HG03196 (cell line): ENCODE results near the gene CMIP.

Experiments used
- ATAC-seq: cut with Tn5 transposase; IDR thresholded peaks from one replicate; pipeline ENCODE4 v1.9.1; 2021; ENCODE audit not compliant: unreplicated experiment

The CMIP gene

DNA sequence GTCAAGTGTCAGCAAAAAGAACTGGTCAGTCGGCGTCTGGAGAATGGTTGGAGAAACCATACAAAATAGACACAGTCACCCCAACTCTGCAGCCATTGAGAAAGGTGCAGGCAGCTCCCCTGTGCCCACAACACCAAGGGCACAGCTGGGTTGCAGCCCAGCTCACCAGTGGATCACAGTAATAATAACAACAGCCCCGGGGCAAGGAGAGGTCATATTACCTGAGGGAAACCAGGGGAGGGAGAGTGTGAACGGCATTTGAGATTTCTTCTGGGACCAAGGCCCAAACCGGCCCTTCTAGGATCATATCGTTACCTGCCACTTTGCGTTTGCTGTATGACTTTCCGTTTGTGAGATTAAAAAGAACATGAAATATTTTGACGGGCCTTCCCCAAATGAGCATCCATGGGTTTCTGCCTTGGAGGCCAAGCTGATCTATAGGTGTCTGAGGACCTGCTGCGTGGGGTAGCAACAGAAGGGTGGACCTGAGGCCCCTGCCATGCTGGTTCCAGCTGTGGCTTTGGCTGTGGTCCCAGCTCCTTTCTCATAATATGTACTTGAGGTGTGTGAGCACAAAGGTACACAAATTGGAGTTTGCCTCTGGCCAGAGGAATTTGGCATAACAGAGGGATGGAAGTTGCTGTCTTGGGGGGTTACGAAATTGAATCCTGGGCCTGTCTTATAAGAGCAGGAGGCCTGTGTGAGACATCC, 154.6 kb downstream of the CMIP start:
- no peak for ATAC-seq

DNA sequence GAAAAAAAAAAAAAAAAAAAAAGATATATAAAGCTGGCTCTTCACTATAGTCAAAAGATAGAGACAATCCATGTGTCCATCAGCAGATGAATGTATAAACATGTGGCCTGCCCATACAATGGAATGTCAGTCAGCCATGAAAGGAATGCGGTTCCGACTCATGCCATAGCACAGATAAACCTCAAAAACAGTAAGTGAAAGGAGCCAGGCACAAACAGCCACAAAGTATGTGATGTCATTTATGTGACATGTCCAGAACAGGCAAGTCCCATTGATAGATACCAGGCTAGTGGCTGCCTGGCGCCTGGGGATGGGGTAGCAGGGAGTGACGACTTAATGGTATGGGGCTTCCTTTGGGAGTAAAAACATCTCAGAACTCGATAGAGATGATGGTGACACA, 155.7 kb downstream of the CMIP start:
- ATAC-seq: no peak

DNA sequence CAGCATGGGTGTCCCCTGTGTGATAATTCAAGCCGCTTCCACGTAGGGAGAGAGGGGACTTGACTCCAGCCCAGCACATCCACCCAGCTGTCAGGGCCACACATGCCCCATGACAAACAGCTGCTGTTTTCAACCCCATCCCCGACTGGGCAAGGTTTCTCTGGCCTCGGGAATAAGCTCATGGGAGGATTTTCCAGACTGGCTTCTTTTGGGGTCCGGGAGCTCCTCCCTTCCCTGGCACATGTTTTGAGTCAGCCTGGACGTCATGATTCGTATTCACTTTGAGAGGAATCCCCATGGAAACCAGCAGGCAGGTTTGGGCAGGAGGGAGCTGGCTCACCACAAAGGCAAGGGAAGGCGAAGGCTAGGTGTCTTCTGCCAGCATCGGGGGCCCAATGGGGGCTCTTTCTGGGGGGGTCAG, 156.4 kb downstream of the CMIP start:
- no peak for ATAC-seq

DNA sequence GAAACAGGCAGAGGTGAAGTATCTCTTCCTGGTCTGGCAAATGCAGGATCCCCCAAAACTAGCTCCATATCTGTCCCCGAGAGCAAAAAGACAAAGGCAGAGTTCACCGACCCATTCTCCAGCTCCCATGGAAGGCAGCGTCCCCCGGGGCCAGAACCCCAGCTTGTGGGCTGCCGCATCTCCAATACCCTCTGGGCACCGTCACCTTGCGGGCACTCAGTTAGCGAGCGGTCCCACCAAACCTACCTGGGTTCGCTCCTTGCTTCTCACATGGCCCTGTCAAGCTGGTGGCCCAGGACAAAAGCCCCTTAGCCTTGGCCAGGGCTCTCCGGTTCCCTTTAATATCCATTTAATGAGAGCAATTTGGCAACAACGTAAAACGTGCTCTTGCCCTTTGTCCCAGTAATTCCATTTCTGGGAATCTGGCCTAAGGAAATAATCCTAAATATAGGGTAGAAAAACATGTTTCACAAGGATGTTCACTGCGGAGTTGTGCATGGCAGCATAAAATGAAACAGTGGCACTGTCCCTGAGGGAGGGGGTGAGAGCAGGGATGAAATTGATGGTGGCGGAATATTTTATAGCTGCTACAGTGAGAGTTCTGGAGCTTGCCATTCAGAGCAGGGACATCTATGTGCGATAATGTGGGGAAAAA, 157.1 kb downstream of the CMIP start:
- no peak for ATAC-seq

DNA sequence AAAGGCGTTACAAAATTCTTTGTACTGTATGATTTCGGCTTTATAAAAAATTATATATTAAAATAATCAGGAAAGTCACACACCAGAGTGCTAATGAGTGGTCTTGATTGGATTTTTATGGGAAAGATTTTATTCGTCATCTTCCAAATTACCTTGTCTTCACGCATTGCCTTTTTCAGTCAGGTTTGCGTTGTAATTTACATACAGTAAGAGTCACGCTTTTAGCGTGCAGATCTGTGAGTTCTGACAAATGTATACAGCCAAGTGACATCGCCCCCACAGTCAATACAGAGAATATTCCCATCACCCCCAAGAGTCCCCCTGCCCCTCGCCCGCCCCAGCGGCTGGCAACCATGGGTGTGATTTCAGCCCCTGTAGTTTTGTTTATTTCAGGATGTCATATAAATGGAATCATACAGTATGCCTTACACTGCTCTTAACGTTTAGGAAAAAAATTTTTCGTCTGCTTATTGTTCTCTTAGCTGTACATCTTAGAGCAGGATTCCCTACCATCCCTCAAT, 157.7 kb downstream of the CMIP start:
- ATAC-seq: no peak

DNA sequence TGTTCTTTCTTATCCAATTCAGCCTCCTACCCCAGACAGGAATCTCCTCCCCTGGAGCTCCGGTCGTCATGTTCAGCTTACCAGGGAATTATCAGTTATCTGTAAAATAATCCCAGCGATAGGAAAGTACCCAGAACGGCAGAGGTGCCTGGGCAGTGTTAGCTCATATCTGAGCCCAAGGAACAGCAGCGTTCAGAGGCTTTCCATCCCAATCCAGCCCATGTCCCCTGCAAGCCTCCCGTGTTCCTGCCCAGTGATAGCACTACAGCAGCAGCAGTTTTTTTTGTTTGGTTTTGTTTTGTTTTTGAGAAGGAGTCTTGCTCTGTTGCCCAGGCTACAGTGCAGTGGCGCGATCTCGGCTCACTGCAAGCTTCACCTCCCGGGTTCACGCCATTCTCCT, 158.2 kb downstream of the CMIP start:
- ATAC-seq: no peak

DNA sequence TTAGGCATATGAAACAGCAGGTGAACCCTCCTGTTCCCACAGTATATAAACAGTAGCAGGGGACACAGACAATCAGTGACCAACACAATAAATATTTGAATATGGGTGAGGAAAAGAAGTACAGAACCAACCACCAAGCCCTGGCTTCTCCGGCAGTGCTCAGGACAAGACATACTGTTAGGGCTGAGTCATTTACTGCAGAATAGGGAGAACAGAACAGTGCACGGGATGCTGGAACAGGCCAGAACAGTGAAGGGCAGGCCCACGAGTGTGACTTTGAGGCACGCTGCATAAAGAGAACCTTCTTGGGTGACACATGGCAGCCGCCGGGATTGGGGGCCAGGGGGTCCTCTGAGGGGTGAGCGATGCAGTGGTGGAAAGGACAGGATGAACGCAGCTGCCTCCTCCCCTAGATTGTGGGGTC, 160.4 kb downstream of the CMIP start:
- no peak for ATAC-seq

DNA sequence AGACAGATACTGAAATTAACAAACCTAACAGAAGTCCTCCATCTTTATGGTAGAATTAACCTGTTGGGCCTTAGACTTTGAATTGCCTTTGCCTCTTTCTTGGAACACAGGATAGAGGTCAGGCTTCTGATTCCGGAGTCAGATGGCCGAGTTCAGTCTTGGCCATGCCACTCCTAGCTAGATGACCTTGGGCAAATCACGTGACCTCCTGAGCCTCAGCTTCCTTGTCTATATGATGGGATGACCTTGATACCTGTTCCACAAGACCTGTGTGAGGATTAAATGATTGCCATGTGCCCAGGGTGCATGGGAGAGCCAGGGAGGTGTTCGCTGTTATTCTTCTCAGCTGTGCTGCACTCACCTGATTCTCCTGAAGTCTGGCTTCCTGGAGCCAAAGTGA, 161.4 kb downstream of the CMIP start:
- ATAC-seq: no peak

DNA sequence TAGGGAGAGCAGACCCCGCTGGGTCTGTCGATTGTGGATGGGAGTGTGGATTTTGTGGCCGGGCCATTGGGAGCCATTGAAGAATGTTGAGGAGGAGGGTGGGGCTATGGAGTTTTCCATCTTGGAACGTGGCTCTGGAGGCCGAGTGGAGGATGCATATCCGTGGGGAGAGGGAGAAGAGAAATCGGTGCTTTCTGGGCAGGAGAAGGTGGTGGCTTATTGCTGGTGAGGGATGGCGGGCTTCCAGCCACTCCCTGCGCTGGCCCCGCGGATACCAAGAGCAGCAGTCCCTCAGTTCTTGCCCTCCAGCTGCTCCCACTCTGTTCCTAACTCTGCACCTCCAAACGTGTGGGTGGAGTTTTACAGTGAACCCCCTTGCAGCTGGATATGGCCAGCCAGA, 162.4 kb downstream of the CMIP start:
- ATAC-seq: no peak

DNA sequence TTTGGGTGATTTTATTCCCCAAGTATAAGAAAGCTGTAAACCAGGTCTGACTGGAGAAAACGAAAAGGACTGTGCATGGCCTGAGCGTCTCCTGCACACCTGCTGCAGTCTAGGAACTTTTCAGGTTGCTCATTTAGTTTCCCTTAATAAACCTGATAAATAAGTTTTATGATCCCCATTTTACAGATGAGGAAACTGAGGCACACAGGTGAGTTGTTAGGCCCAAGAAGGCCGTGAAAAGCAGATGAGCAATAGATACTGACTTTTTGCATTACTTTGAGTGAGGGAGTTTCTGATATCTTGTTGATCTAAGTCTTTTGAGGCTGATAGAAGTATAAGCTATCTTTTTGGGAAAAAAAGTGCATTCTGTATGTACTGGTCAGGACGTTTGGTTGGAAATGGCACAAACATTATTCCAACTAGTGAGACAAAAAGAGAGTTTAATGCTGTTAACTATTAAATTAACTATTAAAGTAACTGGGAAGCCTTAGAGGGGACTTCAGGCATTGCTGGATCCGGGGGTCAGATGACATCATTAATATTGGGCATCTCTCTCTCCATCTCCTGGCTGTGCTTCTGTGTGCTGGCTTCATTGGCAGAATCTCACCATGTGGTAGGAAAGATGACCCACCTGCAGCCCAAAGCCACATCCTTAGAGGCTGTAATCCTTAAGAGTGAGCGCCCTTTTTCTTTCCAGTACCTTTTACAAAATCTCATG, 163.4 kb downstream of the CMIP start:
- no peak for ATAC-seq

DNA sequence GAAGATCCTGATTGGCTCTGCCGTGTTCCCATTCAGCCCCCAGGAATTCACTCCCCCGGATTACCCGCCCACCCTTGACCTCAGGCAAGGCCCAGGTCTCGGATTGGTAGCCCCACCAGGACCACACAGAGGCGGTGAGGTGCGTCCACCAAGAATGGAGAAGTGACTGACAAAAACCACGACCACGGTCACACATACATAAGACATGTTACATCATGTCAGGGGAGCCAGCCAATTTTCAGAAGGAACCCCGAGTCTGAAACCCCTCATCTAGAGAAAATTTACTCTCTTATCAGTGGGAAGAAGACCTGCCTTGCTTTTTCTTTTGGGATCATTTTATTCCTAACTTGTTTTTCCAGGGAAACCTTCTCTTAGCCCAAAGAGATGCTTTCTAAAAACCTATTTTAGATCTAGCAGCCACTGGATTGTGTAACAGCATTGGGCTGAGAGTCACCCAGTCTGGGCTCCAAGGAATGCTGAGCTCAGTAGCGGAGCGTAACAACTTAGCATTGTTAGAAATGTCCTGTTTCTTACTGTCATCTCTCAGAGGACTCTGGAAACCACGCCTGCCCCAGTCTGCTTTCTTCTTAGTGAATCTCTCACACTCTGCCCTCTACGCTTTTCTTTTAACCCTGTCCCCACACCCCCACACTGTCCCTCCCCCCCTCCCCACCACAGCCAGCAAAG, 164.1 kb downstream of the CMIP start:
- no peak for ATAC-seq

DNA sequence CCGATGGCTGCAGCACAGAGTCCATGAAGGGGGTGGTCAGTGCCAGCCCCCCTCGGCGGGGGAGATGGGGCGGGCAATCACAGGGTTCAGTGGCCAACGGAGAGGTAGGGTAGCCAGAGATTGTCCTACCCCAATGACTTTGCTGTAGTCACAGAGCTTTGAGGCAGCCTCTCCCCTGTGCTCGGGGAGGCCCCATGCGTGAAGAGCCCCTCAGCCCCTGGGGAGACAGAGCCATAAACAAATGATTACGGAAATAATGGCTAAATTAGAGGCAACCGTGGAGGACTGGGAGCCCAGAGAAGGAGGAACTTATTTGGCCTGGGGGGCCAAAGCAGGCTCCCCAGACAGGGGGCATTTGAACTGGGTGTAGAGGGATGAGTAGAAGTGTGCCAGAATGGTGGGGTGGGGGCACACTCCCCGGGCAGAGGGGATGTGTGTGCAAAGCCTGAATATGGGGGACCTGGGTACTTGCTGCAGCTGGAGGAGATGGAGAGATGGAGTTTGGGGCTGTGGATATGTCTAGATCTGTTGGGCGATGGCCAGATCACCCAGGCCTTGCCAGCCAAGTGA, 164.8 kb downstream of the CMIP start:
- ATAC-seq: no peak

DNA sequence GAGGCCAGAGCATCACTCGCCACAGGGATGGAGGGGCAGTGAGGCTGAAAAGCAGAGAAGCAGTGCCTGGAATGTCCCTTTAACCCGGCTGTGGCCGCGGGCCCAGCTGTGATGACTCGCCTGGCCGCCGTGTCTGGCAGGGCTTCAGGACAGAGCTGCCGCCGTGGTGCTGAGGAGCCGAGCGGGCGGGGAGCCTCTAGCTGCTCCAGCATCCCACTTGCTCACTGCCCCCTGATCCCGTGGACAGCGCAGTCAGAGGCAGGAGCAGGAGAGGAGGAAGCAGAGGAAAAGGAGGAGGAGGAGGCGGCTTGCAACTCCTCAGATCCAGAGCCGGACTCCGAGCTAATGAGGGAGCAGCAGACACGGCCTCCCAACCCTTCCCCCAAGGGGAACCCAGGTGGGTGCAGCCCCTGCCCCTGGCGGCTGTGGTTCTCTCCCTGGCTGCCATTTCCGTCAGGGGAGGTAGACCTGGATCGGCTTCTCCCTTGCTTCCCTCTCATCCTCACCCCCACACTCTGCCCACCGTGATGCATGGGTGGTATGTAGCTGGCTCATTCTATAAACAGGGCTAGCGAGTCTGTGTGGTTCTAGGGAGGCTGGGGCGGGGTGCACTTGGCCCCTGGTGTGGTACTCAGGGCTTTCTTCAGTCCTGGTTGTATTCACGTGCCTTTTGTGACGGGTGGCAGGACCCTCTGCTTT, 165.7 kb downstream of the CMIP start:
- no peak for ATAC-seq

DNA sequence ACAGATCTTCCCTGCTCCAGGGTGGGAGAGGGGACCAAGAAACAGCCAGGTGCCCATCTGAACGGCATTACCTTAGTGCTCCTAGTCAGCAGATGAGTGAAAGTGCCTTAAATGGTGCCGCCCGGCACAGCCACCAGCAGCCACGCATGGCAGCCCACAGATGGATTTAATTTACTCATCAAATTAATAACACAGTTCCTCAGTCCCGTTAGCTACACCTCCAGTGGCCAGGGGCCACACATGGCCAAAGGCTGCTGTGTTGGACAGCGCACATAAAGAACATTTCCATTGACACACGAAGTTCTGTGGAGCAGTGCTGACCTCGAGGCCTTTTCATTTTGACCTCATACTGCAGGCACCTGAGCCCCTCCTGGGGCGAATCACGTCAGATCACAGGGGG, 166.3 kb downstream of the CMIP start:
- ATAC-seq: no peak

DNA sequence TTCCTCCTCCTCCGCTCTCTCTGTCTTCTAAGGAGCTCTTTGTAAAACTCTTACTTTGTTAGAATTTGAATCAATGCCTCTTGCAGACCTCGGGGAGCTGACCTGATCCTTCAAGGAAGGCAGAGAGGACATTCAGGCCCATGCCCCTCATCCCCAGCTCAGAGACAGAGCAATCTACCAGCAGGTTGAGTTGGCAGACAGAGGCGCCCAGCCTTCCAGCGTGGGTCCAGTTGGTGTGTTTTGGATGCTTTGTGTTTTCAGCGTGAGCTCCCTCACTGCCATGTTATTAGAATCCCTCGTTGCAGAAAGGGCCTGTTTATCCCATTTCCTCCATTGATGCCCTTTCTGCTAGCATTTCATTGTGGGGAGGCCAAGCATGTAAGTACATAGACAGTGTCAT, 167.1 kb downstream of the CMIP start:
- ATAC-seq: no peak

DNA sequence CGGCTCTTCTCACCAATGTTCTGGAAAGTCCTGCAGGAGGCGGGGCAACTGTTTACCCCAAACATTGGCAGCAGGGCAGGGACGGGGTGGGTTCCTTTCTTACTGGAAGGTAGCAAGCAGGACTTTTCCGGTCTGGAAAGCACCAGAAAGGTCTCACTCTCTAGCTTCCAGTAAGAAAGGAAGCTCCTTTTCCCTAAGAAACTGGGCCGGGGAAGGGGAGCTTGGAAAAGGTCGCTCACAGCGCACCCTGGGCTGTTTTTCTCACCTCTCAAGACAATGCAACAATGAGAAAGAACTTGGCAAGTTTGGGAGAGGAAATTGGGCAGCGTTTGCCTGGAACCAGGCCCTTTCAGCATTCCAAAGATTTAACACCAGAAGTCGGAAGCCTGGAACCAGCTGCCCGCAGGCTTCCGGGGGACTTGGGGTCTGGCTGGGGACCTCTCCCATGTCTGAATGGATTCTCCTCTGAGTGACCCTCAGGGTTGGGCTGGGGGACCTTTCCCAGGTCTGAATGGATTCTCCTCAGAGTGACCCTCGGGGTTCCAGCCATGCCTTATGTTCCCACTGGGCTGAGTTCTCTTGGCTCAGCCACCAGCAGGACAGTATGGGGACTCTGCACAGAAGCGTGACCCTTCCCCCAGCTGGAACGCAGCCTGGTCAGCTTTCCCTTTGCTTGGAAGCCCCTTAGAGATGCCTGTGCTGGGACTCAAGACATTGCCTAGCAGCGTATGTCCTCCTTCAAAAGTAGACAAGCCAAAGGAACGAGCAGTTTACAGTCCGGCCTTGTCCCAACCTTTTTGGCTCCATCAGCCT, 167.9 kb downstream of the CMIP start:
- no peak for ATAC-seq

DNA sequence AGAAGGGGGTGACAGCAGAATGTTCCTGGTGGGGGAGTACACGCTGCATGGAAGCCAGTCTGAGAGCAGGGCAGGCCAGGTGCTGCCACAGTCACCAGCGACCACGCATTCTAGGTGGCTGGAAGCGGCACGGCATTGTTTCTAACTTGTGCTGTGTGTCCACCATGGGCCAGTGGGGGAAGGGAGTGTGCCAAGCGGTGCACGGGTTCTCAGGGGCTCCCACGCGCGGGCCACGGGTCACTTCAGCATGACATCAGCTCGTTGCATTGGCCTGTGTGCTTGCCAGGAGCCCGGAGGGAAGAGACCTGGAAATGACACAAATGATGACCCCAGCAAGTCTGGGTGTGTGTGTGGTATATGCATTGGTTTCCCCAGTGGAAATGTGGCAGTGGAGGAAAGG, 169.6 kb downstream of the CMIP start:
- ATAC-seq: no peak

DNA sequence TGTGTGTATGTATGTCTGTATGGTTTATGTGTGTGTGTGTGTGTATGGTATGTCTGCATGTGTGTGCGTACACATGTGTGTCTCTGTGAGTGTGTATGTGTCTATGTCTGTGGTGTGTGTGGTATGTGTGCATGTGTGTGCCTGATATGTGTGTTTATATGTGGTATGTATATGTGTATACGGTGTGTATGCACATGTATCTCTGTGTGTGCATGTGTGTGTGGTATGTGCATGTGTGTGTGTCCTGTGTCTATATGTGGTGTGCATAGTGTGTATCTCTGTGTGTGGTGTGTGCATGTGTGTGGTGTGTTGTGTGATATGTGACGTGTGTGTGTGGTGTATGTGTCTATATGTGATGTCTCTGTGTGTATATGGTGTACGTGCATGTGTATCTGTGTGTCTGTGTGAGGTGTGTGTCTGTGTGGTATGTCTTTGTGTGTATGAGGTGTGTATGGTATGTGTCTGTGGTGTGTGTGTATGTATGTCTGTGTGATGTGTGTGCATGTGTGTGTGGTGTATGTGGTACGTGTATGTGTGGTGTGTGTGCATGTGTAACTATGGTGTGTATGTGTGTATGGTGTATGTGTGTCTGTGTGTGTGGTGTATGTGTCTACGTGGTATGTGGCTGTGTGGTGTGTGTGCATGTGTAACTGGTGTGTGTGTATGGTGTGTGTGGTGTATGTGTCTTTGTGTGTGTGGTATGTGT, 170.2 kb downstream of the CMIP start:
- ATAC-seq: no peak

DNA sequence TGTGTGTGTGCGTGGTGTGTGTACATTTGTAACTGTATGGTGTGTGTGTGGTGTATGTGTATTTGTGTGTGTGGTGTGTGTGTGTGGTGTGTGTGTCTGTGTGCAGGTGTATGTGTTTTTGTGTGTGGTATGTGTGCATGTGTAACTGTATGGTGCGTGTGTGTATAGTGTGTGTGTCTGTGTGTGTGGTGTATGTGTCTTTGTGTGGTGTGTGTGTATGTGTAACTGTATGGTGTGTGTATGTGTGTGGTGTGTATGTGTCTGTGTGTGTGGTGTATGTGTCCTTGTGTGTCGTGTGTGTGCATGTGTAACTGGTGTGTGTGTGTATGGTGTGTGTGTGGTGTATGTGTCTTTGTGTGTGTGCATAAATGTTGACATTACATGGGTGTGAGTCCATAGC, 170.8 kb downstream of the CMIP start:
- ATAC-seq: no peak
